ENCODE data around the gene SCUBE1.

SCUBE1 gene

GRCh38 chr22:43183496-43184277 is 159.5 kb downstream of the SCUBE1 start:
- in situ Hi-C loops (cut with MboI; ENCODE audit: low sequenced_read_pairs), result no loop called here

- in situ Hi-C loops (cut with MboI; ENCODE audit: low sequenced_read_pairs), result no loop called here
These were observed 160.4 kb downstream of the SCUBE1 start for GRCh38 chr22:43182726-43183125.

GRCh38 chr22:43182118-43182517 is 161.1 kb downstream of the SCUBE1 start:
- in situ Hi-C loops (cut with MboI; ENCODE audit: low sequenced_read_pairs), result no loop called here

- in situ Hi-C loops (cut with MboI; ENCODE audit: low sequenced_read_pairs), result no loop called here
These were observed 161.7 kb downstream of the SCUBE1 start for GRCh38 chr22:43181321-43182076.

- in situ Hi-C loops (cut with MboI; ENCODE audit: low sequenced_read_pairs), result no loop called here
These were observed 162.5 kb downstream of the SCUBE1 start for GRCh38 chr22:43180670-43181069.

GRCh38 chr22:43179911-43180195 is 163.3 kb downstream of the SCUBE1 start:
- in situ Hi-C loops (cut with MboI; ENCODE audit: low sequenced_read_pairs), result no loop called here

GRCh38 chr22:43179146-43179910 is 163.8 kb downstream of the SCUBE1 start:
- in situ Hi-C loops (cut with MboI; ENCODE audit: low sequenced_read_pairs), result no loop called here

- in situ Hi-C loops (cut with MboI; ENCODE audit: low sequenced_read_pairs), result no loop called here
These were observed 165.7 kb downstream of the SCUBE1 start for GRCh38 chr22:43177479-43177878.

GRCh38 chr22:43176090-43176489 is 167.1 kb downstream of the SCUBE1 start:
- in situ Hi-C loops (cut with MboI; ENCODE audit: low sequenced_read_pairs), result no loop called here

- in situ Hi-C loops (cut with MboI; ENCODE audit: low sequenced_read_pairs), result no loop called here
These were observed 168.1 kb downstream of the SCUBE1 start for GRCh38 chr22:43174941-43175531.

- in situ Hi-C loops (cut with MboI; ENCODE audit: low sequenced_read_pairs), result no loop called here
These were observed 169.0 kb downstream of the SCUBE1 start for GRCh38 chr22:43173976-43174720.

GRCh38 chr22:43173566-43173965 is 169.6 kb downstream of the SCUBE1 start:
- in situ Hi-C loops (cut with MboI; ENCODE audit: low sequenced_read_pairs), result no loop called here

- in situ Hi-C loops (cut with MboI; ENCODE audit: low sequenced_read_pairs), result no loop called here
These were observed 171.0 kb downstream of the SCUBE1 start for GRCh38 chr22:43172191-43172590.

- in situ Hi-C loops (cut with MboI; ENCODE audit: low sequenced_read_pairs), result no loop called here
These were observed 171.6 kb downstream of the SCUBE1 start for GRCh38 chr22:43171607-43172006.

GRCh38 chr22:43171019-43171491 is 172.1 kb downstream of the SCUBE1 start:
- in situ Hi-C loops (cut with MboI; ENCODE audit: low sequenced_read_pairs), result no loop called here

- in situ Hi-C loops (cut with MboI; ENCODE audit: low sequenced_read_pairs), result no loop called here
These were observed 173.1 kb downstream of the SCUBE1 start for GRCh38 chr22:43170131-43170480.

GRCh38 chr22:43169310-43170130 is 173.7 kb downstream of the SCUBE1 start:
- in situ Hi-C loops (cut with MboI; ENCODE audit: low sequenced_read_pairs), result no loop called here

- in situ Hi-C loops (cut with MboI; ENCODE audit: low sequenced_read_pairs), result no loop called here
These were observed 174.5 kb downstream of the SCUBE1 start for GRCh38 chr22:43168471-43169309.

Measured in HL-60/S4 (cell line).